Anterior cingulate cortex (tissue), 58 donors: Measurements from ENCODE around the gene SEC63.
"Not testable (repeated sequence)": the region's sequence is repeated elsewhere in the genome, so short reads cannot be mapped to it uniquely, and the experiment has no call there.

Experiments
- DNase-seq, 58 donors: peaks; one replicate each; lab custom pipeline; 2025; lab: John Stamatoyannopoulos, UW

Gene SEC63

GRCh38 chr6:107957909-107958688 lies at the start of gene SEC63:
SEC63 (minus strand) TSS chr6:107958208; CDS start chr6:107958009, 199 bp downstream.
- DNase-seq: peak; percentile 51 to 99 (median 96)

- no peak for DNase-seq
Observed at GRCh38 chr6:108005961-108006360, 48.0 kb upstream of the SEC63 start.

- no peak for DNase-seq
Observed at GRCh38 chr6:108004861-108005260, 46.9 kb upstream of the SEC63 start.

GRCh38 chr6:108002365-108003221 lies 44.6 kb upstream of the SEC63 start:
- DNase-seq: peak in 55 of 58 donors; percentile 3 to 91 (median 64)

GRCh38 chr6:108001696-108002231 lies 43.8 kb upstream of the SEC63 start:
- DNase-seq: no peak

GRCh38 chr6:108000259-108000658 lies 42.3 kb upstream of the SEC63 start:
- DNase-seq: not testable (repeated sequence)

GRCh38 chr6:107999341-107999740 lies 41.3 kb upstream of the SEC63 start:
- DNase-seq: no peak

- DNase-seq: no peak
Observed at GRCh38 chr6:107991772-107992550, 34.0 kb upstream of the SEC63 start.

- no peak for DNase-seq
Observed at GRCh38 chr6:107991061-107991460, 33.1 kb upstream of the SEC63 start.

GRCh38 chr6:107990587-107990986 lies 32.6 kb upstream of the SEC63 start:
- DNase-seq: not testable (repeated sequence)

- no peak for DNase-seq
Observed at GRCh38 chr6:107989166-107990094, 31.4 kb upstream of the SEC63 start.

GRCh38 chr6:107988570-107988969 lies 30.6 kb upstream of the SEC63 start:
- DNase-seq: no peak

- DNase-seq: no peak
Observed at GRCh38 chr6:107987805-107988204, 29.8 kb upstream of the SEC63 start.

- no peak for DNase-seq
Observed at GRCh38 chr6:107985701-107986100, 27.7 kb upstream of the SEC63 start.

GRCh38 chr6:107983811-107984210 lies 25.8 kb upstream of the SEC63 start:
- no peak for DNase-seq

GRCh38 chr6:107982486-107982885 lies 24.5 kb upstream of the SEC63 start:
- DNase-seq: no peak

GRCh38 chr6:107981695-107982094 lies 23.7 kb upstream of the SEC63 start:
- DNase-seq: no peak

GRCh38 chr6:107977283-107977682 lies 19.3 kb upstream of the SEC63 start:
- peak in 4 of 58 donors; percentile 0 to 42 (median 16) for DNase-seq

- DNase-seq: no peak
Observed at GRCh38 chr6:107976155-107976783, 18.3 kb upstream of the SEC63 start.
